Cardiac muscle cell (in vitro differentiated cells and primary cell): ENCODE results near the gene CEP76. TPM values are rescaled to one million over a fixed set of nuclear protein-coding genes. Genes with fewer than 3 reads are reported as not detected.
A peak's percentile ranks its signal among the peaks of the same experiment; 100 is the strongest.

Experiments used
- DNase-seq, 2 donors: peaks; one replicate each; pipeline versions ENCODE4 v3.0.0 to v3.0.0-alpha.2; 2010 to 2017; ENCODE audit warnings: low read depth in 1 of 2, low spot score in 1 of 2
- H3K27ac ChIP-seq: fragments of 200-600 bp; sonication (generic); 2 replicates; pipeline ENCODE4 v1.5.1; 2016
- H3K27me3 ChIP-seq: fragments of 200-600 bp; sonication (generic); 2 replicates; pipeline ENCODE4 v1.6.0; 2016; ENCODE audit warnings: control low read depth
- H3K36me3 ChIP-seq: fragments of 200-600 bp; sonication (generic); 2 replicates; pipeline ENCODE4 v1.5.1; 2016; ENCODE audit warnings: control low read depth
- H3K4me1 ChIP-seq: fragments of 200-600 bp; sonication (generic); 2 replicates; pipeline ENCODE4 v1.8.1; 2017; ENCODE audit warnings: low read depth, mild to moderate bottlenecking, mixed run types
- H3K4me3 ChIP-seq: fragments of 200-600 bp; sonication (generic); 2 replicates; pipeline ENCODE4 v1.5.1; 2016; ENCODE audit warnings: mild to moderate bottlenecking
- H3K9me3 ChIP-seq: fragments of 200-600 bp; sonication (generic); 2 replicates; pipeline ENCODE4 v1.5.1; 2017; ENCODE audit warnings: low read depth, mild to moderate bottlenecking, control low read depth
- CTCF ChIP-seq: IDR thresholded peaks from 2 replicates; pipeline ENCODE4 v1.5.1; 2012; ENCODE audit warnings: low read depth, mild to moderate bottlenecking, low read length
- polyA plus RNA-seq: library from polyadenylated mRNA; unstranded; fragments of >200 nt; fragmentation: Nextera tagmentation; extraction: Ambion mirVana; gene quantifications from 2 replicates; pipeline ENCODE4 v1.2.1, GENCODE V29; 2016
- total RNA-seq: library from RNA; depleted of rRNA; stranded (reverse); fragments of >200 nt; gene quantifications from 2 replicates; pipeline ENCODE4 v1.2.3, GENCODE V29; 2016

The CEP76 gene
- total and polyA plus RNA-seq, 2 experiments from 2014 or later, result 8.2 to 13.7 TPM

- Histone ChIP-seq H3K4me1 (no peaks in the 10 kb centered on the region), H3K9me3 (no peaks in the 10 kb centered on the region), H3K36me3 (peaks cover 23% of the 10 kb centered on the region), H3K27me3 (no peaks in the 10 kb centered on the region), H3K4me3 (no peak overlapping the region), H3K27ac (no peak overlapping the region)
- no peak for DNase-seq
- TF ChIP-seq CTCF, result no peak
Observed at GRCh38 chr18:12689256-12689850, 13.2 kb downstream of the CEP76 start.

- no peak overlapping the region for H3K27ac ChIP-seq
- no peak overlapping the region for H3K4me3 ChIP-seq
- no peaks in the 10 kb centered on the region for H3K4me1 ChIP-seq
- peaks cover 17% of the 10 kb centered on the region for H3K36me3 ChIP-seq
- DNase-seq, result peak in 1 of 2 donors; percentile 39
- TF ChIP-seq CTCF, result peak; percentile 10
- no peaks in the 10 kb centered on the region for H3K9me3 ChIP-seq
- H3K27me3 ChIP-seq, result no peaks in the 10 kb centered on the region
Observed at GRCh38 chr18:12686100-12686499, 16.4 kb downstream of the CEP76 start.

GRCh38 chr18:12679183-12679786 lies 23.2 kb downstream of the CEP76 start:
- no peaks in the 10 kb centered on the region for H3K9me3 ChIP-seq
- TF ChIP-seq CTCF, result no peak
- no peak overlapping the region for H3K4me3 ChIP-seq
- no peaks in the 10 kb centered on the region for H3K4me1 ChIP-seq
- H3K27me3 ChIP-seq, result no peaks in the 10 kb centered on the region
- DNase-seq, result peak; percentile 9 to 75
- H3K36me3 ChIP-seq, result peaks cover 23% of the 10 kb centered on the region
- H3K27ac ChIP-seq, result peak overlapping the region; percentile 45

- Histone ChIP-seq H3K27ac (no peak overlapping the region), H3K36me3 (peaks cover 11% of the 10 kb centered on the region), H3K27me3 (no peaks in the 10 kb centered on the region), H3K4me1 (no peaks in the 10 kb centered on the region), H3K9me3 (no peaks in the 10 kb centered on the region), H3K4me3 (no peak overlapping the region)
- no peak for TF ChIP-seq CTCF
- DNase-seq, result no peak
Observed at GRCh38 chr18:12668041-12668440, 34.5 kb downstream of the CEP76 start.

- peak; percentile 92 for TF ChIP-seq CTCF
- no peaks in the 10 kb centered on the region for H3K36me3 ChIP-seq
- no peaks in the 10 kb centered on the region for H3K9me3 ChIP-seq
- no peaks in the 10 kb centered on the region for H3K27me3 ChIP-seq
- no peak overlapping the region for H3K4me3 ChIP-seq
- peak; percentile 56 to 74 for DNase-seq
- peaks cover 8% of the 10 kb centered on the region for H3K4me1 ChIP-seq
- no peak overlapping the region for H3K27ac ChIP-seq
Observed at GRCh38 chr18:12659904-12660605, 42.5 kb downstream of the CEP76 start.
